HG03521 (cell line): Measurements from ENCODE around the gene PMM2.

Source experiments
- ATAC-seq: cut with Tn5 transposase; IDR thresholded peaks from one replicate; pipeline ENCODE4 v1.9.1; 2021; ENCODE audit warnings: mild to moderate bottlenecking, moderate library complexity; ENCODE audit not compliant: unreplicated experiment

The PMM2 gene

GRCh38 chr16:8885674-8886592, 88.3 kb downstream of the PMM2 start:
- no peak for ATAC-seq

- no peak for ATAC-seq
These were observed 89.2 kb downstream of the PMM2 start for GRCh38 chr16:8886593-8887430.

DNA sequence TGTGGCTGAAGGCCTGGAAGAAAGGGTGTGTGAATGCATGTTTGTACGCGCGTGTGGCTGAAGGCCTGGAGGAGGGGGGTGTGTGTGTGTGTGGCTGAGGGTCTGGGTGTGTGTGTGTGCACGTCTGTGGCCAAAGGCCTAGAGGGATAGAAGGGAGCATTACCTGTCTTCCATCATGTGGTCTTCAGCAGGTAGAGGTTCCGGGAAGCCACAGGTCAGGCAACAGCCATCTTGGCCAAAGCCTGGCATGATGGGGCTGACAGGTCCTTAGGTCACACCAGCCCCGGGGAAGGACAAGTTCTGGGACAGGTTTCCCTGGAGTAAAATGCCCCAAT, 89.8 kb downstream of the PMM2 start:
- no peak for ATAC-seq

GRCh38 chr16:8887952-8888560, 90.4 kb downstream of the PMM2 start:
- ATAC-seq = no peak

- no peak for ATAC-seq
These were observed 91.6 kb downstream of the PMM2 start for GRCh38 chr16:8888951-8889892.

- no peak for ATAC-seq
These were observed 92.4 kb downstream of the PMM2 start for GRCh38 chr16:8889893-8890548.

- ATAC-seq = no peak
These were observed 92.9 kb downstream of the PMM2 start for GRCh38 chr16:8890549-8890921.

DNA sequence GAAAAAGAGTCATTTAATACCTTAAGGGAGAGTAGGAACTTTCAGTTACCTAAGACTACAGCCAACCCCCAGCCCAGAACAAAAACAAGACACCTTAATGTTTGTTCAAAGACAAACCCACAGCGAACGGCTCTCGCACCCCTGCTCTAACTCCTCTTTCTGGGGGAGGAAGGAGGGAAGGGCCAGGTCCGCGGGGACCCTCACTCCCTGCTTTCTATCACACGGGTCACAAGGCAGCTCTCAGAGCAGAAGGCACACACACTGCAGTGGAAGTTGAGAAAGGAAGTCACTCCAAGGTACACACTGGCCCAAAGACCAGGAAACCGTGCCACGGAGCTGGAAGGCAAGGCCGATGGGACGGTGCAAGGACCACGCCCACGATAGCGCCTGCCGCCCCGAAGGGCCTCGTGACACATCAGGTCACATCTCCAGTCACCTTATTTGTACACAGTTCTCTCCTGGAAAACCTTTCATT, 94.5 kb downstream of the PMM2 start:
- peak; percentile 10 for ATAC-seq

DNA sequence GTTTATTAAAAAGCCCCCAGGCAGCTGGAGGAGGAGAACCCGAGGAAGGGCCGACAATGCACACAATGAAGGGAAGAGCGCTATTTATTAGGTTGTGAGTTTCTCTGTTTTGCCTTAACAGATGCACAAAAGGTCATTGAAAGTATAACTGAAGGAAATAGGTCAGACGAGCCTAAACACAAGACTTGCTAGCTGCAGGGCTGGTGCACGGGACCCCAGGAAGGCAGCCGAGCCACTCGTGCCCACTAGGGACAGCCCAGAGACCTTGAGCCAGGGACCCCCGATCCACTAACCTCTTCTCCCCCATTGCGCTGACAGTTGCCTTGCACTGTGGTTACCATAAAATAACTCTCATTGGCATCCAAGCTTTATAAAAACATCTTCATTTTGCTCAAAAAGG, 95.8 kb downstream of the PMM2 start:
- ATAC-seq = no peak

DNA sequence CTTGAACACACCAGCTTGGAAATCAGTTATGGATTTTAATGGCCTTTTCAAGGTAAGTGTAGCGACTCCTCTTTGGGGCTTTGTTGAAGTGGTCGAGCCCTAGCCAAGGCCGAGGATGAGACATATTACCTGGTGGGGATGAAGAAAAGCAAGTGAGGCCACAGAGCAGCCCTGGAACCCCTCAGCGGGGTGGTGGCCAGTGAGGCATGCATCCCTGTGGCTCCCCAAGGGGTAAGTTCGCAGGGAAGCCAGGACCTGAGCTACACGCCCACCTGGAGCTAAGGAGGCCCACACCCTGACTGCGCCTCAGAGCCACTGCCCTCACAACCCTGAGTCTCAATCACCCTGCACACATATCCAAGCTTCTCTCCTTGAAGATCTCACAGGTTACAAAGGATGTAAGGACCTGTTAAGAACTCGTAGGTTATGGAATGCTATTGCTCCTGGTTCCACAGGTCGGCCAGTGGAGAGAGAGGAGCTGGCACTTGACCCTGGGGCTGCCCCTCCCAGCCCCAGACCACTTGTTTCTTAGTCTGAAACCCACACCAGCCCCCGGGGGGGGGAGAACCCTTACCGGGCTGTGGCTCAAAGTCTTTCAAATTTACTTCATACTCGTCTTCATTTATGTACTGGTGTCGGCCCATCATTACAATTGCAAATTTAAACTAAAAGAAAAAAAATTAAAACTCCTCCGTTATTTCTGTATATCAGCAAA, 96.5 kb downstream of the PMM2 start:
- no peak for ATAC-seq

DNA sequence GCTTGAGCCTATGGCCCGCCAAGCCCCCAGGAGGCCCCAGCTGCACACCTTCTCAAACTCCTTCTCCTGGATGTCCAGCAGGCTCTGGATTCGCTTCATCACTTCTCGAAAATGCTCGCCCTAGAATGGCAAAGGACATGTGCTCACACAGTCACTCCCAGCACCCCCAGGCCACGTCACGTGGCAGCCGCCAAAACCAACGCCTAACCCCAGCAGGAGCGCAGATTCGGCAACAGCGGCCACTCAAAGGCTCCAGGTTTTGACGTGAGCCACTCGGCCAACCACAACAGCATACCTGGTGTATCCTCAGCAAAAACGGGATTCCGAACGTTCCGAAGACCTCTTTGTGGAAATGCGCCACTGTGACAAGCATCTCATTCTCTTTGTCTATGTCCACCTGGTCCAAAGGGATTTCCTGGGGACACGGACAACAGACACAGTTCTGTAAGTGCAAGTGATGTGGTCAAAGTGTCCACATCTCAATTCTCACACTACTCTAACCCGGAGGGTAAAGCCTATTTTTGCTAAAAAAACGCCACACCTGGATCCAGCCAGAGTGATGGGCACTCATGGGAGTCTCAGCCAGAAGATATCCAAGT, 97.2 kb downstream of the PMM2 start:
- no peak for ATAC-seq

DNA sequence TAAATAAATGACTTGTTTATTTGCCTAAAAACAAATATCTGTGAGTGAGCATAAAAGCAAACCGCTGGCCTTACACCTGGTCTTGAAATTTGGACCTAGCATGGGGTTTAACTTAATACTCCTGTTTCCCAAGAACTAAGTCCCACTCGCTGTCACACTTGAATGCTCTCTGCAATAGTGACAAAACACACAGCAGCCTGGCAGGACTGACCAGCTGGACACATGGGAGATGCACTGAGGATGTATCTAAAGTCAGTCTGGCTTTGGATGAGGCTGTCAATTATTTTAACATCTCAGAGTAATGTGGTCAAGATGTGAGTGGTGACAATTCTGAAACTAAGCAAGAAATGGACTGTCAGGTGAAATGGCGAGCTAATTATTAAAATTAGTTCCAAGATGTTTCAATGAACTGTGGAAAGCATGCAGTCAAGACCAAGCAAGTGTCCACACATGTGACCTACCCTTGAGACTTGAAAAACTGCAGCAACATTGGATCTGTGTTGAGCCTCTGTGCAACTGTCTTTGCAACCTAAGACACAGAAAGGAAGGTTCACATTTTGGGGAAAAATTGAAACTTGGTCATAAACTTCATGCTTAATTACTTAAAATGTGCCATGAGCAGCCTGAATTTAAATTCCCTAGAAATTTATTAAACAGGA, 101.2 kb downstream of the PMM2 start:
- ATAC-seq = no peak
